Lung microvascular endothelial cell (primary cell): ENCODE data around the gene DERL2. TPM values are rescaled to one million over a fixed set of nuclear protein-coding genes. Genes with fewer than 3 reads are reported as not detected.

ENCODE experiments used
- DNase-seq, 2 donors: peaks; one replicate each; pipeline versions ENCODE4 v3.0.0 to v3.0.0-alpha.2; 2010; ENCODE audit warnings: low read depth in 2 of 2
- total RNA-seq: library from RNA; depleted of rRNA; stranded (reverse); fragments of >200 nt; gene quantifications from 2 replicates; pipeline ENCODE4 v1.2.1, GENCODE V29; 2014

The DERL2 gene
- total RNA-seq, 1 donor from 2014 or later = 20.2 TPM

DNA sequence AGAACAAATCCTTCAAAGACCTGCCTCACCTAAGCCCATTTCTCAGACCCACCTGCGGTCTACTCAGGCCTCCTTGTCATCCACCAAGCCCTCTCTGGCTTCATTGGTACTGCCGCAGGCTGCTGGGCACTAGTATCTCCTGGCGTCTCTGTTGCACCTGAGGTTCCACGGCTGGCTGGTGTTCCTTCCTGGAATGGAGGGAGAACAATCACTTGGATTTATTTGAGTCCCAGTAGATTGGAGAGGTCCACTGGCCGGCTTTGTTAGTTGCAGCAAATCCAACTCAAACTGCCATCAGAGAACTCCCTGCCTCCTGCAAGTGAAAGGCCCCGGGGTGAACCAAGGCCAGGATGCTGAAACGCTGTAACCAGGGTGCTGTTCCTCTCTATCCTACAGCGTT is 15.7 kb upstream of the DERL2 start:
- no peak for DNase-seq

DNA sequence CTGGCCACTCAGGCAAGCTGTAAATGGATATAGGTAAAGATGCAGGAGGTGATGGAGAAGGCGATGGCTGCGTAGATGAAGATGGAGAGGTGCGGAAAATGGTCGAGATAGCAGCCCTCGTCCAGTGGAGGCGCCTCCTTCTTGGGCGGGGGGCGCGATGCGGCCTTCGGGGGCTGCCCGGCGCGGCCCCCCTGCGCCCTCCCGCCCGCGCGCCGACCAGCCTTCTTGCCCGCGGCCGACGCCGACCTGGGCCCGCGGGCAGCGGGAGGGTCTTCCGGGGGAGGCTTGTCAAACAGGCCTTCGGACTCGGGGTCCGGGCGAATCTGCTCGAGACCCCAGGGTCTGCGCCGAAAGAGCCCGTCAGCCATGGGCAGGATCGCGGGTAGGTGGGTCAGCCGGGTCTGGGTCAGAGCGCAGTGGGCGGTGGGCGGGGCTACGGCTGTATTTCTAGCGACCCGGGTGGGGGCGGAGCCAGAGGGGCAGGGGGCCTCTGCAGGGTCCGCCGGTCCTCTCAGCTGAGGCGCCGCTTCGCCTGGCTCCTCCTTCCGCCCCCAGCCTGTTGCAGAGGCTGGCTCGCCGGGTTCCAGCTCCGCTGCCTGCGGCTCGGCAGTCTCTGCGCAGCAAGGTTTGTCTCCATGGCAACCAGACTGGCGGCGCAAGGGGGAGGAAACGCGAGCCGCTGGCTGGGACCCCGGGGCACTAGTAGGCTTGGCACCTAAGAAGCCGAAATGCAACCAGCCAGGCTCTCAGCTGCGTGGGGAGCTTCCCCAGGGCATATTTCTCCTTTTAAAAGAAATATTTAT is 14.8 kb upstream of the DERL2 start:
- DNase-seq = peak; percentile 61 to 83

DNA sequence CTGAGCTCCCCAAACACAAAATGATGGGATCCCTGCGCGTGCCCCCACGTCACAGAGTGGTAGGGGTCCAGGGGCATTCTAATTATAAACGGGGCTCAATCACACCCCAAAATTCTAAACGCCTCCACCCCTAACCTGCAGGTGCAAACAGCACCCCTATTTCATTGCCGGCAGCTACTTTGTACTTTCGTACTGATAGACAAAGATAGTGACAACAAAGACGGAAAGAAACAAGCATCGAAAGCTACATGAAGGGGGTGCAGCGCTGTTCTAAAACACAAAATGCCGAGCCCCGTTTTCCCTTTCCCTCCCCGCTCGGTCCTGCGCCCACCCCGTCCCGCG is 14.2 kb upstream of the DERL2 start:
- DNase-seq = no peak

DNA sequence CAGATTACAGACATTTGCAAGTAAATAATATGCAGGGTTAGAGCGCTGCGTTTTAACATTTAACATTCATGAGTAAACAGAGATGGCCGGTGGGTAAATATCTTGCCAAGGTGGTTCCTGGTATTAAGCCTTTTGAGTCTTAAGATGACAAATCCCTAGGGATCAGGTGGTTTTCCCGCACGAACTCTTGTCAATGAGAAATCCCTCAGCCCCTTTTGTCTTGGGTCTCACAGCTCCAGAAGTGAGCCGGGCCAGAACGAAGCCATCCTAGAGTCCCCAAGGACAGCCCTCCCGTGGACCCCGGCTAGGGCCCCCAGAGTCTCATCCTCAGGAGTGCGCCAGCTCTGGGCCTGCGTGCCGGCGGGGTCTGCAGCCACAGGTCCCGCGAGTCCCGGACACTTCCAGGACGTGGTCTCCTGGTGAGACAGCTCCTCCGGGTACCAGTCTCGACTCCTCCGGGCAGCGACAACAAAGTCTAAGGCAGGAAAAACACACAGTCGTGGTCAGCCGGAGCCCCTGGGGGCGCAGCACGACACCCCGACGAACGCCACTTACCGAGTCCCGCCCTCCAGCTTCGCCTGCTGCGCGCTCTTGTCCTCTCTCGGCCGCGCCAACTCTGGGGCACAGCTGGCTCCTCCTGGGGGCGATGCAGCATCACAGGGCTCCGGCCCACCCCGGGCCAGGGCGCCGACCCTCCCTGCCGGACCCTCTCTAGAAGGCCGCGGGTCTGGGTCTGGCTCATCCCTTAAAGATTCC is 13.7 kb upstream of the DERL2 start:
- no peak for DNase-seq

DNA sequence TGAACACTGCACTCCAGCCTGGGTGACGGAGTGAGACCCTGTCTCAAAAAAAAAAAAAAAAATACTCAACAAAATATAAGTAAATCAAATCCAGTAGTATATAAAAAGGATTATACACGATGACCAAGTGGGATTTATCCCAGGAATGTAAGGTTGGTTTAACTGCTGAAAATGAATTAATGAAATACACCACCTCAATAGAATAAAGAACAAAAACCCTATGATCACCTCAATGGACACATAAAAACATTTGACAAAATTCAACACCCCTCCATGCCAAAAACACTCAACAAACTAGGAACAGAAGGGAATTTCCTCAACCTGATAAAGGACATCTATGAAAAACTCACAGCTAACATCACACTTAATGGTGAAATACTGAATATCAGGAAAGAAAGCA is 7.0 kb upstream of the DERL2 start:
- no peak for DNase-seq

DNA sequence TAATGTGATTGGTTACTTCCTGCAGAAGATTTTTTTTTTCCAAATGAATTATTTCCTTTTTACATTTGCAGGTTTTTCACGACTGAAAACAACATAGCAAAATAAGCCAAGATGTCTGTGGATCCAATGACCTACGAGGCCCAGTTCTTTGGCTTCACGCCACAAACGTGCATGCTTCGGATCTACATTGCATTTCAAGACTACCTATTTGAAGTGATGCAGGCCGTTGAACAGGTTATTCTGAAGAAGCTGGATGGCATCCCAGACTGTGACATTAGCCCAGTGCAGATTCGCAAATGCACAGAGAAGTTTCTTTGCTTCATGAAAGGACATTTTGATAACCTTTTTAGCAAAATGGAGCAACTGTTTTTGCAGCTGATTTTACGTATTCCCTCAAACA is 2.8 kb upstream of the DERL2 start:
- DNase-seq = no peak

DNA sequence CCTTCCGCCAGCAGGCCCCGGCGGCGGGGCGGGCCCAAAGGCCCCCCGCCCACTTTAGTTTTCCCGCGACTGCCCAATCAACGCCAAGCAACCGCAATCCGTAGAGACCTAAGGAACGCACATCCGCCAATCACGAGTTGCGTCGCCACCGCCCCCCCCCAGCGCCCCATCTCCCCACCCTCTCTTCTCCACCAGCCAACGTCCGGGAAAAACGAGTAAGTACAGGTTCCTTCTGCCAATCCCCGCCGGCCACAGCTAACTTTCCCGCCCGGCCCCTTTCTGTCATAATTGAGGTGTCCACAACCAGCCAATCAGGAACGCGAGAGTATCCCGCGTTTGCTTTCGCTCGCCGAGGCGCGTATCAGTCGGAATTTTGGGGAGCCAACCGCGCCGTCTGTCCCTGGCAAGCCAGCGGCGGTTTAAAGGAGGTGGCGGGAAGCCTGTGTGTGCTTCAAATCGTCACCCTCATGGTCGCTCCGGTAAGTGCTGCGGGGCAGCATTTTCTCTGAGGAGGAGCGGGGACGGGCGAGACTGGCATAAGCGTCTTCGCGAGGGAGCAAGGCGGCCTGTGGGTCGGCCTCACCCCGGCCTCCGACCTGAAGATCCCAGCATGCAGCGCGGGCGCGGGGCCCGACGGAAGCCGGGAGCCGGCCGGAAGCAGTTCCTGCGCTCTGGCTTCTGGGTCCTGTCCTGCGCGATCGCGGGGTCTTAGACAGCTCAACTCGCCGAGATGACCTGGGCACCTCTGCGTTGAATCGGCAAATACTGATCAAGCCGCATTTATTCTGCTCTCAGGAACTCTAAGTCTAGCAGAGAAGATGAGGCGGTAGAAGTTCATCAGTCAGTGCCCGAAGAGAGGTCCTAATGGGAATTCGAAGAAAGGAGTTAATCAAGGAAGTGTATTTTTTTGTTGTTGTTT is 487 bp upstream of the DERL2 start, which contains the start of gene MIS12:
TSS of gene MIS12 (plus strand) at position 361 of the 919 bp plus-strand sequence. CDS start 2,297 bp downstream, outside the sequence.
- DNase-seq = peak; percentile 99

DNA sequence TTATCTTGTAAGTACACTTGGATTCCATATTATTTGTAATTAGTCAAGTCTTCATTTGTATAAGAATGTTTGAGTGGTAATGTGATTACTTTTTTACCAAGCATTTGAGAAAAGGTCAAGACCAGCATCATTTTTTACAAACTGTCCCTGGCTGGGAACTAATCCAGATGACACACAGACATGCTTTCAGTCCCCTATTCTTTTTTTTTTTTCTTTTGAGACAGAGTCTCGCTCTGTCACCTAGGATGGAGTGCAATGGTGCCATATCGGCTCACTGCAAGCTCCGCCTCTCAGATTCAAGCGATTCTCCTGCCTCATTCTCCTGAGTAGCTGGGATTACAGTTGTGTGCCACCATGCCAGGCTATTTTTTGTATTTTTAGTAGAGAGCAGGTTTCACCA is 4.5 kb downstream of the DERL2 start:
- no peak for DNase-seq

DNA sequence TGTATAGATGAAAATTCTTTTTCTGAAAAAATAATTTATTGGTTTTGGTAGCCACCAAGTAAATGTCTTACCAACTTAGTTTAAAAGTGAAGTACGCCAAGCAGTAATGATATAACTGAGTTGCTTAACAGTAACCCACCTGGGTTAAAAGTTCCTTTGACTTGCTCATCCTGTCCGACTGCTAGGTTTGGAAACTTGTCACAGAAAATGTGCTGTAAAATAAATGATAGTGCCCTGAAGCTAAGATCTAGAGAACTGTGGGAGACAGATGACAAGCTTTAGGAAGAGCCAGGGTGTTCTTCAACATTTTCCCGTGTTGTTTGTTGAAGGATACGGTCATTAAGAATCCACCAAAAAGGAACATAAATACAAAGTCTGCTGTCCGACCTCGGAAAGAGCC is 5.0 kb downstream of the DERL2 start:
- no peak for DNase-seq

DNA sequence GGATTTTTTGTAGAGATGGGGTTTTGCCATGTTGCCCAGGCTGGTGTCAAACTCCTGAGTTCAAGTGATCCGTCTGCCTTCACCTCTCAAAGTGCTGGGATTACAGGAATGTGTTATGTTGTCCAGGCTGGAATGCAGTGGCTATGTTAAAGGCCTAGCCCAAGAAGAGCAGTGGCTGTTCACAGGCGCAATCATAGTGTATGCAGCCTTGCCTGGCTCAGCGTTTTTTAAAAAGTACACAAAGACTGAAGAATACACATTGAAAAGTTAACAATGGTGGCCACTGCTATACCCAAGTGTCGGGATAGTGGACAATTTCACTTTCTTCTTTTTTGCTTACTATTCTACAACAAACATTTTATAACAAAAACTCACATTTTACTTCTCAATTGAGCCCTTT is 7.0 kb downstream of the DERL2 start:
- DNase-seq = no peak

DNA sequence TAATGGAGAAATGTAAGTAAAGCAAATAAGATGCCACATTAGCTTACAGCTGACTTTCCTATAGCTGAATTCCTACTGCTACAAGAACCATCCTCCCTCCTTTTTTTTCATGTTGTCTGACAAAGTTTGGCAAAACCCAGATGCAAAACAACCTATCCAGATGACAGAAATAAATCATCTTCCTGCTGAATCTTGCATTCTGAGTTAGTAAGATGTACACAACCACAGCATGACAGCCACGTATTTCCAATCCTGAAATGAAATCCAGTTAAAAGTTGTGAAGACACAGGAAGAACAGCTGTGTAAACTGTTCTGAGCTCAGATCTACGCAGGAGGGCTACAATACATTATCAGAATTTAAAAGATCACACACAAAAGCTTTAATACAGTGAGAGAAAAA is 12.1 kb downstream of the DERL2 start:
- DNase-seq = no peak

DNA sequence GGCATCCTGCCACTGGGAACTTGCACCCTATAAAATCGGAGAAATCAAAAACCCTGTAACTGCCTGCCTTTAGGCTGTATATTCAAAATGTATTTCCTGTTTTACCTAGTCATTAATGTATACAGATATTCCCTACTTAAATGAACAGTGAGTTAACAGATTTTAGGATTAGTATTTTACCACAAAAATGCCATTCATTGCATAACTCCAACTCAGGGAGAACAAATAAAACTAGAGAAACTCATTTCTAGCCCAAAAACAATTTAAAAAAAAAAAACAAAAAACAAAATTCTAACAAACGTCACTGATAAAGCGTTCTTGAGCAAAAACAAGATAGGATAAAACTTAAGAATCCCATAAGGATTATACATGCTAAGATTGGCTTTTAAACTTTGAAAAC is 13.5 kb downstream of the DERL2 start:
- DNase-seq = no peak

DNA sequence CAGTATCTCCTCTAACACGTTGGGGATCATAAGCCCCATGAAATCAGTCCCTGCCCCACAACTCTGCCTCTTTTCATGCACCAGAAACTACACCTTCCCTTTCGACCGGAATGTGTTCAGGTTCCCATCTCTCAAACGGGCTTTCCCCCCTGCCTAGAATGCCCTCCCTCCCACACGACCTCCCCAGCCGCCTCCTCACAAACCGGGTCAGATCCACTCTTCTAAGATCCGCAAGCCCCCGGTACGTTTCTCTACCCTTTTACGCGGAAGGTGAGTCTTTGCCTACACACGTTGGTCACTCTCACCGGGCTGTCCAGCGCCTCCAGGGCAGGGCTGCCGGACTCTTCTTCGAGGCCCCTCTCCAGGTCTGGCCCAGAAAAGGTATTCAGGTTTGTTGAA is 17.9 kb downstream of the DERL2 start:
- DNase-seq = no peak

DNA sequence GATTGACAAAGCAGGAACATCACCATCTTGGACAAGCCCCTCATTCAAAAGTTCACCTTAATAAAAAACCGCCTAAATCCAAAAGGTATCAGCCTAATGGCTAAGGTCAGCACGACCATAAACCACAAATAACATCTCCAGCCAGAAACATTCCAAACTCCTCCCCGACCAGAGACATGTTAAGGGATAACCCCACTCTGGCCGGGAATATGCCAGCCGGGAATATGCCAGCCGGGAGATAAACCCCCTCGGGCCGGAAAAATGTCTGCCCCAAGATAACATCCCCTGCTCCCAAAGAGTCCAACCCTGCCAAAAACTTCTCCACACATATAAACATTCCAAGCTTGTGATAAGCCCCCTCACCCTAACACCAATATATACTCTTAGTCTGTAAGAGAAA is 18.6 kb downstream of the DERL2 start:
- no peak for DNase-seq

DNA sequence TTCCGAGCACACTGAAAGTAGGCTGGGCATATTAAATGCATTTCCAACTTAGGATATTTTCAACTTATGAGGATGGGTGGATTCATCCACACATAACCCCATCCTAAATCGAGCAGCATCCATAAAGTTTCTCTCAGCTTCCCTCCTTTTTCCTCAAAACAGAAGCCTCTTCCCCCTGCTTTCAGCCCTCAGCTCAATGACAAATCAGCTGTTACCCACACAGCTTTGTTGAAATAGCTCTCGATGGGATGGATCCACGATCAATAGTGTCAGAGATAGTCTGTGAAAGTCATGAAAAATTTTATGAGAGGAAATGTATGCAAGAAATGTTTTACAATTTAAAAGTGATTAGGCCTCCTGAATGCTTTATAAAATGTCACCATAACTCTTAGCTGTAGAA is 19.7 kb downstream of the DERL2 start:
- DNase-seq = no peak

DNA sequence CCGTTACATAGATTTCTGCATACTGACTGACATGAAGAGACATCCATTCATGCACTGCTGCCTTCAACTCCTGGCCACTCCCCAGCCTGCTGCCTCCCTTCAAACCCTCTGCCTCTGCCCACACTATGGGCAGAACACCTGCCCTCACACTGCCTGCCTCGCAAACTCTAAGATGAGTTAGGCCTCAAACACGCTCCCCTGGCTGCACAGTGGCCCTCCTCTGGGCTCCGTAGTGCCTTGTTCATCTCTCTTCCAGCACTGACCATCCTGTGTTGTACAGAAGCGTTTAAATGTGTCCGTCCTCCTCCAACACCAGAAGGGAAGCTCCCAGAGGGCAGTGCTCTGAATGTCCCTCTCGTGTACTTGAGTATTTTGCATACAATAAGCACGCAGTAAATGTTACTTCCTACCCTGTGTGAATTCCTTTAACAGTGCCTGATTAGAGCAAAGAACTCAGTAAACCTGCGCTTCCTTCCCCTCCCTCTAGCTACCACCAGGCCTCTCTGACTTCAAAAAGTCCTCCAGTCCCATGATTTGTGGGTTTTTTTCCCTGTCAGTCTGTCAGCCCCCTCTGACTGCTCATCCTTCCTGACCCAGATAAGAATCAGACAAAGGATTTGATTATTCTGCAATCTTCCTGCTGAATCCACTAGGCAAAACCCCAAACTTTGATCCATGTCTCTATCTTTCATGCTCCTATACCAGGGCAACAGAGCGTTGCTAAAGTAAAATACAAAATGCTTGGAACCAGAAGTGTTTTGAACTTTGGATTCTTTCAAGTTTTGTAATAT is 21.1 kb downstream of the DERL2 start:
- peak in 1 of 2 donors; percentile 71 for DNase-seq

DNA sequence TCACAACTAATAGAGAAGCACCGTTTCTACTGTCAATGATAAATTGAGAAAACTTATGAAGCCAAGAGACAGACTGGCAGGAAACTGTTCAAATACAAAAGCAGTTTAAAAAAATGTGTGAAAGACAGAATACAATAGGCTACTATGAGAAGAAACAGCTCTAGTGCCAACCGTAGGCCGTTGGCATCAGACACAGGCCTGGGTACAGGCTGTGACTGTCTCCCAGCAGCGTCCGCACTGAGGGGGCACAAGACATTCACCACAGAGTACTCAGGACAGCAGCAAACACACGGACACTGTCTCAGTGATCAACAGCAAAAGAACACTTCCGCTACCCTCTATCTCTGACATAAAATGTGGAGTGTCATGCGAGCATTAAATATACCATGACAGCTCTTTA is 39.2 kb downstream of the DERL2 start:
- DNase-seq = no peak

DNA sequence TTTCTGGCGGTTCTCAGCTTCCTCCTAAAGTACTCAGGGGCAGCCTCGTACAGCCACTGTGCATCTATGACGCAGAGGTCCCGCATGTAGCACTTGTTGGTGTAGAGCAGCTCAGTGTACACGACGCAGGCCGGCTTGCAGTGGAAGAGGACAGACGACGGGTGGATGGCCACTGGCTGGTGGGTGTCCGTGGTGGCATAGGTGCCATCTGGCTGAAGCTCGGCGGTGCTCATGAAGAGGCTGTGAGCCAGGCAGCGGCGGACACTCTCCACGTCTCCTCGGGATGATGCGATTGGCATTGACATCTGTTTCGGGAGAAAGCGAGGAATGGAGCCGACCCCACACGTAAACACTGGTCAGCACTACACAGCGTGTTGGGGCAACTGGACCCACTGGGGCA is 41.8 kb downstream of the DERL2 start:
- no peak for DNase-seq

DNA sequence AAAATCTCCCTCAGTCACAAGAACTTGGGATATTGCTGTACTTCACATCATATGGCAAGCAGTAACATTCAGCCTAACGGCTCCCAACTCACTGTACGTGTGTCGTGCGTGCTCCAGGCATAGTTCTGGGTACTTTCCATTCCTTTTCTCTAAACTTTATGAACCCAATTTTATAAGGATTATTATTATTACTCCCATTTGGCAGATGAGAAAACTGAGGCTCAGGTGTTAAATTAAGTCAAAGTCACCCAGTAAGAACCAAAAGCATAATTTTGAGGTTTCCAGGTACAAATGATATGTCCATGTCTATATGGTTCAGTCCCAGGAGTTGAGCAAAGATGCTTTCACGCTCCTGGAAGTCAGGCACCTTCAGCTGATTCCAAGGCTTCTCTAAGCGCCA is 42.2 kb downstream of the DERL2 start:
- no peak for DNase-seq

DNA sequence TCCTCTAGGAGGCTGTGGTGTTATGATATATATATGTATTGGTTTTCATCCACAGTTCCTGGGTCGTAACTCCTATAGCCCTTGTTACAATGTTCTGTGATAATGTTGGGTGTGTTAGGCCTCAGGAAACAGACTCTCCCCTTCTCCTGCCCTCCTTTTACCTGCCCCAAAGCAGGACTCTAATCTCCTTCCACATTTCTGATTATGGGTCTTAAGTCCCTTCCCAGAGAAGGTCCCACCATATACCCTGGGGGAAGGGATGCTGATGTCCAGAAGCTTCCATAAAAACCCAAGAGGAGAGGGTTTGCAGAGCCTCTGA is 46.6 kb downstream of the DERL2 start:
- DNase-seq = no peak

DNA sequence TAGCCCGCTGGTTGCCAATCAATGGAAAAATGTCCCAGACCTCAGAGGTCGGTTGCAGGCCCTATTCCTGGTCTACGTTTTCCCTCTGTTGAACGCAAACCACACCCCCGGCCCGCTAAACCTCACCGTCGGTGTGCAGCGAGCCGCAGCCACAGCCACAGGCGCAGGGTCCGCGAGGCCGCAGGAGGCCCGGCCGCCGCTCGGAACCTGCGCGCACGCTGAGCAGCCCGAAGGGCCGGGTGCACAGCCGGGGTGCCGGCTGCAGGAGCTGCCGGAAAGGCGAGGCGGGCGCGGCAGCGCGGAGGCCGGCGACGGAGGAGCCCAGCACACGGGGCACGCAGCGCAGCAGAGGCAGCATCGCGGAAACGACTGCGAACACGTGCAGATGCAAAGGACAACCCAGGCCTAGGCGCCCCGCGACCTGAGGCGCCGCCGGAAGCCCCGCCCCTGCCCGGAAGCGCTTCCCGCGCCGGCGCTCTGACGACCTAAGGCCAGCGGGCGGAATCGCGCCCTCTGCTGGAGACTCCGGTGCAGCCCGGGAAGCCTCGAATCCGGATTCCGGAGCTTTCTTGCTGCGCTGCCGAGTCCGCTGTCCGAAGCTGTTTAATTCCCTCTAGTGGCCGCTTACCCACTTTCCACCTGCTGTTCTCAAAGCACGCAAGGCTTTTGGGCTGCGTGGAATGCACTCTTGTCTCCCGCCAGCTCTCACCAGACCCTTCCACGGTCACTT is 47.1 kb downstream of the DERL2 start, which contains the start of gene C1QBP:
TSS of gene C1QBP (minus strand) at position 440 of the 730 bp plus-strand sequence. CDS start at position 358, 82 bp downstream.
- peak; percentile 95 to 97 for DNase-seq
